ENCODE data around the gene MAGI2.
"Not testable (repeated sequence)": the region's sequence is repeated elsewhere in the genome, so short reads cannot be mapped to it uniquely, and the experiment has no call there.

MAGI2 gene

GRCh38 chr7:78323118-78323517 lies 1130.3 kb downstream of the MAGI2 start:
- no peak for FAIRE-seq

- not testable (repeated sequence) for FAIRE-seq
Measured at GRCh38 chr7:78322231-78322630, 1131.2 kb downstream of the MAGI2 start.

- FAIRE-seq = no peak
Measured at GRCh38 chr7:78317371-78317770, 1136.1 kb downstream of the MAGI2 start.

DNA sequence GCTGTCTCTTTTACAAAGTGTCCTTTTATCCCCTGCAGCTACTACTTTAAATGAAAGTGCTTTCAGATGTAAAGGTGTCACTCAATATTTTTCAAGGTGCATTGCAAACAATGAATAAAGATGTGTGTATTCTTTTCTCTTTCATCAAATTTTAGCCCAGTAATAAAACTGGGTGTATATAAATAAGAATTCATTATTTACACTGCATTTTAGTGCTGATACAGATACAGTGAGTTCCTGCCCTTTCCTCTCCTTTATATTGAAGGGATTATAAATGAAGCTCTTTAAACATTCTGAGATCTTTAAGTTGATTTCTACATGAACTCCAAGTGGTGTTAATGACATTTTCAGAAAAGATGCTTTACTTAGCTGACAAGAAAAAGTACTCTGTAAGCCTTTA lies 1137.4 kb downstream of the MAGI2 start:
- FAIRE-seq = no peak

DNA sequence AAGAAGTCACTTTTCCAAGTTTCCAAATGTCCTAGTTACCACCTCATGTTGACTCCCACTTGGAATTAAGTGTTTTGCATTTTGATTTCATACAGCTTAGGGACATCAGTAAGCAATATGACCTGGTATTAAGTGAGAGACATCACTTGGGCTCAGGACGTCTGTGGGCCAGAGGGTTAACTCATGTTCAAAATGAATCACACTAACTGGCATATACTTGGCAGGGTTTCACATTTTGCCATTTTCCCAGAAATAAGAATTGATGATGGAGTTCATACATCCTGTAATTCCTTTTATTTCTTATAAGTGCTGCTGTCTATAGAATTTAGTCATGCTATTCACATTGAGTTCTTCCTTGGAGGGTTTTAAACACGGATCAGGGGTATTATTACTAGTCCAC lies 1138.3 kb downstream of the MAGI2 start:
- FAIRE-seq = no peak

DNA sequence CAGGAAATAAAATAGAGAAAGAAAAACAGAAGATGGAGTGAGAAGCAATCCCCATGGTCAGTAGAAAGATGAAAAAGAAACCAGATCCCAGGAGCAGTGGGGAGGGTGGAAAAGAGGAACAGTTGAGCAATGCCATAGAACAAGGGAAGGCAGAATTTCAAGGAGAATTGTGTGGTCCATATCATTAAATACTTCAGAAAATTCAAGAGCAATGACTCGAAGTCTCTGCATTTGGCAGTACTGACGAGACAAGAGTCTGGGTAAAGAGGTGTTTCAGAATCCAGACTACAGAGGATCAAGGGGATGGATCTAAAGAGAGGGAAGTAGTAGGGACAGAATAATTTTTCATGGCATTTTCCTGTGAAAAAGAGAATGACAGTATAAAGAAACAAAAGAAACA lies 1142.3 kb downstream of the MAGI2 start:
- FAIRE-seq = no peak

GRCh38 chr7:78307892-78308291 lies 1145.6 kb downstream of the MAGI2 start:
- no peak for FAIRE-seq

DNA sequence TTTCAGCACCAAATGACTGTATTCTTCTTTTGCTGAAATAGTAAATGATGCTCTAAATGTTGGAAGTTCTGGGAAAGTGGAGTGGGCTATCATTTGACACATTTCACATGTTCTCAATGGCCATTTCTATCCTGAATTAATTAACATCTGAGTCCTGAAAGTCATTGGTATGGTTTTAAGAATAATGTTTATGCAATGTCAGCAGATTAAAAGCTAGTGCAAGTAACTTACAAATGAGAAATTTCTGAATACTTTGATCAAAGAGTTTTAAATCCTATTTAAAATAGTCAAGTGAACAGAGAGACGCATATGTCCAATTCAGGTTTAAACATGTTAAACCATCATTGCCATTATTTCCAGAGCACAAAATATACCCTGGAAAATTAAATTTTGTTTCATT lies 1146.8 kb downstream of the MAGI2 start:
- no peak for FAIRE-seq

- FAIRE-seq = no peak
Measured at GRCh38 chr7:78301407-78301806, 1152.1 kb downstream of the MAGI2 start.

DNA sequence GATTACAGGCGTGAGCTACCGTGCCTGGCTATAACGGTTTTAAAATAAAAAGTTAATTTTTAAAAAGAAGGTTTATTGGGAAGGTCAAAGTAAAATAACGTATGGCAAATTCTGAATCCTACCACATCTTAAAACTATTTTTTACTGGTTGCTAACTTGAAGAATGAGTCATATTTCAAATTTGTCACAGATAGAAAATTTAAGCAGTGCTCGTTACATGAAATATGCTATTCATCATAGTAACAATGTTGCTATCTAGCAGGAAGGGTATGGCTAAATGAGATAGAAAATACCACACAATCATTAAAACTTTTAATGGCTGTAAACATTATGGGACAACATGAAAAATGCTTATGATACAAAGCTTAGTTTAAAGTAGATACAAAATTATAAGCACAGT lies 1154.4 kb downstream of the MAGI2 start:
- FAIRE-seq = no peak

DNA sequence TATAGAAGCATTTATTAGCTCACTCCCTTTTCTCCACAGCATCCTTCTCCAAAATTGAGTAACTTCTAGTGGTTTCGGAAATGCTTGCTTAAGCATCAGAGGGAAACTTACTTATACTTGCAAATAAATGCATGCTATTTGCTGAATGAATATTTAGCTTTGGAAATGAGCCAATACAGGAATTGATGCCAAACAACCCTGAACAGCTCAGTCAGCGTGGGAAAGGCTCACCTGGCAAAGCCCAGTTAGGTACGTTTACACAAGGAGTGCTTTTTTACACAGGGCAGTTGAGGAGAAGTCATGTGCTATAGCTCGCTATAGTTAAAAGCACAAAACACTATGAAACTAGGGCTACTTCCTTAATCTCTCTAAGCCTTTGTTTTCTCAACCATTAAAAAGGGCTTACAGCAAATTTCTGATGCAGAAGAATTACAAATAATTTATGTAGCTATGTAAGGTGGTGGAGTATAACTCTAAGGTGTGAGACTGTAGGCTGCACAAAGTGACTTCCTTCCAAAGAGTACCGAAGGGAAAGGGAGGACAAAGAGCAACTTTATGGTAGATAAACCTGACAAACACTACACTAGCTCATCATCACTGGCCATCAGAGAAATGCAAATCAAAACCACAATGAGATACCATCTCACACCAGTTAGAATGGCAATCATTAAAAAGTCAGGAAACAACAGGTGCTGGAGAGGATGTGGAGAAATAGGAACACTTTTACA lies 1156.7 kb downstream of the MAGI2 start:
- FAIRE-seq = no peak

- FAIRE-seq = no peak
Measured at GRCh38 chr7:78296046-78296597, 1157.3 kb downstream of the MAGI2 start.

- not testable (repeated sequence) for FAIRE-seq
Measured at GRCh38 chr7:78289471-78289870, 1164.0 kb downstream of the MAGI2 start.

- FAIRE-seq = no peak
Measured at GRCh38 chr7:78284945-78285344, 1168.5 kb downstream of the MAGI2 start.

GRCh38 chr7:78280276-78280675 lies 1173.2 kb downstream of the MAGI2 start:
- no peak for FAIRE-seq

DNA sequence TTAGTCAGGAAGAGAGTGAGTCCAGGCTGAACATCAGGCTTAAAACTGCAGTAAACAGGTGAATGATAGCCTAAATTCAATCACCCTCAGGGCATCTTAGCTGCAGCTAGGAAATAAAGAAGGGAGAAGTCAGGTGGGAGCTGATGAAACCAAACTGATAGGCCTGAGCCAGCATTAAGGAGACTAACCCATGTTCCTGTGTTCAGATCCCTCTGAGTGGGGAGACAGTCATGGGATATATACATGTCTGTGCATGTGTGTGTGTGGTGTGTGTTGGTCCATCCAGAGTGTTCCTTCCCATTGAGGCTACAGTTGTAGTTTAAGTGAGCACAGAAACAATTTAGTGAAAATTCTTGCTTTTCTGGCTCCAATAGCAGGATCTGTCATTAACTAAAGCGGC lies 1174.0 kb downstream of the MAGI2 start:
- FAIRE-seq = no peak

DNA sequence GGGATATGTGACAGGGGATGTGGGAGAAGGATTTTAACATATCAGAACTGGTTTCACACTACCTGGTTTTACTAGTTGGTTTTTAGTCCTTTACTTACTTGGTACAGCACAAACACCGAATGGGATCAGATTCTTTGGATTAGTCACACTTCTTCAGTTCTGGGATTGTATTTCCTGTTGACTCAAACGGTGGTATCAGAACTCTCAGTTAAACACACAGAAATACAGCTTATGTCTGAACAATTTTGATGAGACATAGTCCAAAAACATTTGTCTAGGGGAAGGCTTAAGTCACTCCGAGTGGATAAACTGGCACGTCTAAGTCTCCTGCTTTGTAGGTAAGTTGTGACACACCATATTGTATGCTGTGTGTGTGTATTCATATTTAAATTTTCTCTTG lies 1174.4 kb downstream of the MAGI2 start:
- no peak for FAIRE-seq

- FAIRE-seq = no peak
Measured at GRCh38 chr7:78267141-78267540, 1186.3 kb downstream of the MAGI2 start.

- FAIRE-seq = no peak
Measured at GRCh38 chr7:78265486-78265885, 1188.0 kb downstream of the MAGI2 start.

DNA sequence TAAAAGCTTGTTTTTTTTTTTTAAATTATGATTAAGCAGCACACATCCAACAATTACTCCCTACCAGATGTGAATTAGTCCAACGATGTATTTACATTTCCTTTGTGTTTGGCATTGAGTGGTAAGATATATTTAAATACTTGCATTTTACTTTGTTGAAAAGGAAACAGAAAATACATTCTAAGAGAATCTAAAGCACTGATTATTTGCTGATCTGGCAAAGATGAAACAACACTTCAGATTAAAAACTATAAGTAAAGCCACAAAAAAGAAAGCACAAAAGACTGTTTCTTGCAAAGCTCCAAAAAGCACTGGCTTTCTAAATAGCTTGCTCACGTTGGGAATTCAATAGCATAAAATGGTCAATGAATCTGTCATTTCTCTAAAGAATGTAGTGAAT lies 1188.4 kb downstream of the MAGI2 start:
- FAIRE-seq = no peak

DNA sequence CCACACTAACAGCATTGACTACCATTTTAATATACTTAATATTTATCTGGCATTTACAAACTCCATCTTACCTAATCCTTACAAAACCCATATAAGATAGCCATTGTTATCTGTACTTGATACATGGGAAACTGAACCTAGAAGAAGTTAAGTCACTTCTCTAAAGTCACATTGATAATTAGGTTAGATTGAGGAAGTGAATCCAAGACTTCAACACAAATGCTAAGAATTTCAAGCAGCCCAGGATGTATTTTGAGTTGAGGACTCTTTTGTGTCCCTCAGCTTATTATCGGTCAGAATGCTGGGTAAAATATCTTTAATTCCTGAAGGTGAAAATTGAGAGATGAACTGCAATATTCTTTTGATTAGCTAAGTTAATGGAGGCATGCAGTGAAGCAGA lies 1189.4 kb downstream of the MAGI2 start:
- no peak for FAIRE-seq

DNA sequence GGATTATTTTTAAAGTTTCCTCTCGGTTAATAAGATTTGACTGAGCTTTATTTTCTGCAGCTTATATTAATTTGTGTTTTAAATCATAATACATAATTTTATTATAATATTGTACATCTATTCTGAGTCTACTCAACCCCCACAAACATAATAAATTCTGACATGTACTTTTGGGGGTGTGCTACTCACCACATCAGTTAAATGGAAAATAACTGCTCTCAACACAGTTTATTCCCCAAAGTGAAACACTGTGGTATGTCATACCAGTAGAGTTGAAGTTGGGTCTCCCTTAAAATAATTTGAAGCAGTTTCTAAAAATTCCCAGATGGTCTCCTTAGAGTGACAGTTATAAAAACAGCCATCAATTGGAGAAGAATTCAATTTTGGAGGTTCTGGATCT lies 1191.7 kb downstream of the MAGI2 start:
- no peak for FAIRE-seq

GRCh38 chr7:78261302-78261701 lies 1192.2 kb downstream of the MAGI2 start:
- FAIRE-seq = no peak

DNA sequence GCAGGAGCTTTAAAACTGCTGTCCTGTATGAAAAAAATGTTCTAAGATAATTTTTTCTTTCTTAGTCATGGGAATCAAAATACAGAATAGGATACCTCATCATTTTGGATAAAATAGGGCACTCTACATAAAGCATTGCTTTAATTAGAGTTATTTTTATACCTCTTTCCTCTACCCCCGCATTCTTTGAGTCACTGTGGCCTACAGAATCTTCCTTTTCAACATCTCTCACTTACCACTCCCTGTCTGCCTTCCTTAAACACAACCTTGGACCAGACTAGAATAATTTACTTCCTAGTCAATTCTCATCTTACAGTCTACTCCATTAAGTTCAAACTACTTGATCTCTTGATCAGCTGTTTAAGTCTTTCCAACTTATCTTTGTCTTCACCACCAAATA lies 1192.6 kb downstream of the MAGI2 start:
- FAIRE-seq = no peak

- FAIRE-seq = no peak
Measured at GRCh38 chr7:78254726-78255055, 1198.8 kb downstream of the MAGI2 start.
